Stimulated activated CD4-positive, alpha-beta T cell treated with anti-CD3 and anti-CD28 coated beads, Interleukin-1b, Interleukin-23, amount 100 ng/mL, for 4 hours (primary cell): ENCODE data around the gene ABHD2.
A peak's percentile ranks its signal among the peaks of the same experiment; 100 is the strongest.

Experiments
- DNase-seq, 2 donors: peaks; one replicate each; pipeline ENCODE4 v3.0.0-alpha.2; 2020; ENCODE audit warnings: low read depth in 2 of 2

The ABHD2 gene

DNA sequence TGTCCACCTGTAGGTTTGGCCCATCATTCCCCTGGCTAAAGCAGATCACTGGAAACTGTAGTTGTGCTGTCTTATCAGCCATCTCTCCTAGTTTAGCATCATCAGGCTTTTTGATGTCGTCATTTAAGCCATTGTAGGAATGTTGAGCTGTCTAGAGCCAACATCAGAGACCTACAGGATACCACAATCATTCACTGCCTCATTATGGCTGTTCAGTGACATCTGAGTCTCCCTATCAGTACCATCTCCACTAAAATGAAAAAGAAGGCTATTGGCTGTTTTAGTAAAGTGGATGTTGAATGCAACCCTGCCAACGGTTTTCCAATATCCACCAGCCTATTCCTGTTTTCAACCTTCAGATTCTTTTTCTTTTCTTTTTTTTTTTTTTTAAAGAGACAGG is 103.9 kb downstream of the ABHD2 start:
- DNase-seq, result no peak

DNA sequence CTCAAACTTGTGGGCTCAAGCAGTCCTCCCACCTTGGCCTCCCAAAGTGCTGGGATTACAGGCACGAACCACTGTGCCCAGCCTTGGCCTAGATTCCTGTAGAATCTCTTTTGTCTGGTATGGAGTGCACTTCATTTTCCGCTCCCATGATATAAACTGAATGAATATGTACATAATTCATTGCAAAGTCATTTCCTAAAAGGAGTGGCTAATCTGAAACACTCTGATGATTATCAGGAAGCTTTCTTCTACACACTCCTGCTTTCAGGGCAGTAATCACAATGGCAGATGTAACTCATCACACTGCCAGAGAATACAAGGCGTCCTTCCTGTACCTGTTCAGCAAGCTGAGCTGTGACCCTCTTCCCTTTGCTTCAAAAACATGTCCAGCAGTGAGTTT is 104.5 kb downstream of the ABHD2 start:
- no peak for DNase-seq

DNA sequence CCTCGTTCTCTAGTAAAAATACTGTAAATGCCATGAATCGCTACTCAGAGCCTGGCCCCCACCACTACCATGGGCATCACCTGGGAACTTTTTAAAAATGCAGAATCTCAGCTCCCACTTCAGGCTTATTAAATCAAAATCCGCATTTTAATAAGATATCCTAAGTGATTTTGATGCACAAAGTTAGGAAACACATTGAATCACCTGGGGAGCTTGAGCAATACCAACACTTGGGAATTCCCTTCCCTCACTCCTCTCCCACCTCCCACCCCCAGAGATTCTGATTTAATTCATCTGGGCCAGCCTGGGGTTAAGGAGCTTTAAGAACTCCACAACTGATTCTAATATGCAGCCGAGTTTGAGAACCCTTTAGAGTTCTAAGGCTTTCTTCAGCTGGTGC is 106.4 kb downstream of the ABHD2 start:
- no peak for DNase-seq

DNA sequence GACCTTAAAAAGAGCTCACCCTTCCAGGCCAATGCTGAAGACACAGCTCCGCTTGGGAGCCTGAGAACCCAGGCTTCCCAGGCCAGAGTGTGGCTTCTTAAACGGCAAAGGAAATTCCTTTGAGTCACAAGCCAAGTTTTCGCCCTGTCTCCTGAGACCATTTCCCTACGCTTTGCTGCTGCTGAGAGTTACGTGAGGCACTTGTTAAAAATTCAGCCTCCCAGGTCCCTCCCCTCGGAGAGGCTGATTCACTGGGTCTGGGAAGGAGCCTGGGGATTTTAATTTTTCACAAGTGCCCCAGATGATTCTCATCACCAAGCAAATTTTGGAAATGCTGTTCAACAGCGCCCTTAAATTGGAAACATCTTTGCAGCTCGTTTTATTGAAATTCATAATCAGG is 107.6 kb downstream of the ABHD2 start:
- DNase-seq, result no peak

DNA sequence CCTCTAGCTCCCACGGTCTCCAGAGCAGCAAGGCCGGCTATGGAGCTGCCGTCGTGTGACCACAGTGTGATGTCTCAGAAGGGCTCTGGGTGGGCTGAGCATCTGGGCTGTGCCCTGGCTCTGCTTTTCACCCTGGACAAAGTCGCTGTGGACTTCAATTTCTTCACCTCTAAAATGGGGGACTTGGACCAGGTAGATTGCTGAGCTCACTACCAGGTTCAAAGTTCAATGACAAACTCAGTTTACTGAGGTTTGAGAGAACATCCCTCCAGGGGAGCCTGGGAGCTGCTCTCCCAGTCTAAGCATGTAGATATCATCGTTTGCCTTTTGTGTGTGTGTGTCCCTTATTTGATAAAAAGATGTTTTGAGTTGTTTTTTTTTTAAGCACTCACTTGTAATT is 108.0 kb downstream of the ABHD2 start:
- DNase-seq, result no peak

DNA sequence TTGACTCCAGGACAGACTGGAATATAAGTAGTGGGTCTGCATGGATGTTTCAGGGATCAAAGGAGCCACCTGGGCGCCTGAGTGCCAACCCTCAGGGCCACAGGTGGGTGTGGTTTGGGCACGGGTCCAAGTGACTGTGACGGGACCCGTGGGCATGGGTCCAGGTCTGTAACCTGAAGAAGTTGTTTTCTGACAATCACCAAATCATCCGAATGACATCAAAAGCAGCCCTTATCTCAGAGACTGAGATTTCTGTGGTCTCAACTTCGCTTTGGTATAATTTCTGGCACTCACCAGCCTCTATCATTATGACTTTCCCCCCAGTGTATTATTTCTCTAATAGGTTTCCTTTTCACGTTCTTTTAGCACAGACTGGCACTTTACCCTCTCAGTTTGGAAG is 108.7 kb downstream of the ABHD2 start:
- no peak for DNase-seq

DNA sequence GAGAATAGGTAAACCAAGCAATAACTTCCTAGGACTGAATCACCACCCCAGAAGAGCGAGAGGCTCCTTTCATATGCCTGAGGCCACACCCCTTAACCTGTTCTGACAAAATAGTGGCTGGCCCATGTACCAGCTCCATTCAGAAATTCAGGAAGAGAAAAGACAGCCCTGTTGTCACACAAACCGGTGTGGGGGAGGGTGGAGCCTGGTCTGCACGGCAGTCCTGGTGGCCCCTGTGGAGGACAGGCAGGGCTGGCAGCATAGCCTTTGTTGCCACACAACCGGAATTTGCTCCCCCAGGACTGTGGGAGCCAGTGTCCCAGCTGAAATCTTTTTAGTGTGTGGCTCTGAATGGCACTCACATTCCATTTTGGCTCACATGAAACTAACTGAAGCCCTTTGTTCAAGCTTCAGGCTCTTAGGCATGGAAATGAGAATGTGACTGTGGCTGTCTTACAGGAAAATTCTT is 109.3 kb downstream of the ABHD2 start:
- DNase-seq, result no peak

DNA sequence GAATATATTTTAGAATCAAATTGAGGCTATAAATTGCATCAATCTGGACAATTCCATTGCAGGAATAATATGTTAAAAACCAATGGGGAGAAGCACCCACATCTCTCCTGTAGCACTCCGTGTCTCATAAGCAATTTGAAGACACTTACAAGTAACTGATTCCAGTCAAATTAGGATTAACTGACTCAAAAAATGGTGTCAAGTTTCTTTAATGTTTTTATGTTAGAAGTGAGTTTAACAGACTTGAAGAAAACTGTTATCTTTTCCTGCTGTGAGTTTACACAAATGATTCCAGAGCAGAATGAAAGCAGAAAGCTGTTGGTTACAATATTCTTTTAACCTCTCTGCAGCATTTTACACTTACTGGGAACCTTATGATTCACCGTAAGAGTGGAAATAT is 109.9 kb downstream of the ABHD2 start:
- no peak for DNase-seq

DNA sequence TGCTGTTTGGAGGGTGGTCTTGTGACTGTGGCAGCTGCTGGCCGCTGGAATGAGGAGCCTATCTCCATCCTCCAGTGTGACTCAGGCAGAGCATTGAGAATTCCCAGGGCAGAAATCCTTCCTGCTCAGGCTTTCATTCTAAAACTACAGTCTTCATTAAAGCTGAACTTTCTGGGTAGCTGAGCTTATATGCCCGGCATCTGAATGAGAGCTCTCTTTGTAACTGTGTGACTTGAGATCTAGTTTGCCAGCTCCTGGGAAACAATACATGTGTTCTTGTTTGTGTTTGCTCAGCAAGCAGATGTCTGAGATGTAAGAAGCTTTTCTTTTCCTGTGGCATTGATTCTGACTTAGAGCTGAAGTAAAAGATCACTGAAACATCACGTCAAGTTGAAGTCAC is 110.7 kb downstream of the ABHD2 start:
- DNase-seq, result no peak

DNA sequence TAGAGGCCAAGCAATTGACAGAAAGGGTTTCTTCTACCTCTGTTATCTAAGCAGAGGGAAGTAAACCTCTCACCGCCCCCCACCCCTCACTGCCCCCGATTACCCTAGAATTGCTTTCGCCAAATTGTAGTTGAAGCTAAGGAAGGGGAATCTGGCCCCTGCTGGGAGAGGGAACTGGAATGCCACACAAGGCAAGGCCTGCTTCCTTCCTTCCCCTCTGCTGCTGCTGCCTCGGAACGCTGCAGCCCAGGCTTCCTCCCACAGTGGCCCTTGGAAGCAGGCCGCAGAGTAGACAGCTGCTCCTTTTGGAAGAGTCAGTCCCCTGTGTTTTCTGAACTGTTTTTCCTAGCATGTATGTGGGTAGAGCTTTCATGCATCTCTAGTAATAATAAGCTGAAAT is 111.5 kb downstream of the ABHD2 start:
- DNase-seq, result no peak

DNA sequence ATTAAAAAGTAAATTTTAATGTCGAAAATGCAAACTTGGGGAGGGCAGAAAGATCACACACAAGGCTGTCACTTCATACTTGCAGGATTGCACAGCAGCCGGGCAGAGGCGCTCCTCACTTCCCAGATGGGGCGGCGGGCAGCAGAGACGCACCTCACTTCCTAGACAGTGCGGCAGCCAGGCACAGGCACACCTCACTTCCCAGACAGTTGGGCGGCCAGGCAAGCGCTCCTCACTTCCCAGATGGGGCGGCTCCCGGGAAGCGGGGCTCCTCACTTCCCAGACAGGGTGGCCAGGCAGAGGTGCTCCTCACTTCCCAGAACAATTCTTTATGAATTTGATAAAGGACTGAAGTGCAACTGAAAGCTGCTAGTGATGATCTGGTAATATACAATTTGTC is 111.9 kb downstream of the ABHD2 start:
- DNase-seq, result no peak

DNA sequence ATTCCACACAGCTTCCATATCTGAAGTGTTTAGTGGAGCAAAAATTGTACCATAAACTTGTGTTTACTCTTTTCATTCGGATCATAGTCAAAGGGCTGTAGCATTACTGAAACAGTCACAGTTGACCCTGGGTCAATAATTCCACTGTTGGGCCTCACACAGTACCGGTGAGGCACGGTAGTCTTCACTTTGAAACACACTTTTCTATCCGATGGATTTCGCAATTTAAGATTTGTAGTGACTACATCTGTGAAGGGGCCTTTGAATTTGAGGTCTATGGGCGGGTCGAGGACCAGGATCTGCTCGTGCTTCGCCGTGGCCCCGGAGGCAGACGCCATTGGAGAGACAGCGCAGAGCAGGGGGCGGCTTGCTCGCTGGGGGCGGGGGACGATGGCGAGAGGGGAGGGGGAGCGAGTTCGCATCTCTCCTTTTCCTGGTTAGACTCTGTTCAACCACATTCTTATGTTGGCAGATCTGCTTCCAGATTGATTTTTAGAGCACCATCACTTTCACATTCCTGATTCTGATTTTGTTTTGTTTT is 113.3 kb downstream of the ABHD2 start:
- DNase-seq, result no peak

DNA sequence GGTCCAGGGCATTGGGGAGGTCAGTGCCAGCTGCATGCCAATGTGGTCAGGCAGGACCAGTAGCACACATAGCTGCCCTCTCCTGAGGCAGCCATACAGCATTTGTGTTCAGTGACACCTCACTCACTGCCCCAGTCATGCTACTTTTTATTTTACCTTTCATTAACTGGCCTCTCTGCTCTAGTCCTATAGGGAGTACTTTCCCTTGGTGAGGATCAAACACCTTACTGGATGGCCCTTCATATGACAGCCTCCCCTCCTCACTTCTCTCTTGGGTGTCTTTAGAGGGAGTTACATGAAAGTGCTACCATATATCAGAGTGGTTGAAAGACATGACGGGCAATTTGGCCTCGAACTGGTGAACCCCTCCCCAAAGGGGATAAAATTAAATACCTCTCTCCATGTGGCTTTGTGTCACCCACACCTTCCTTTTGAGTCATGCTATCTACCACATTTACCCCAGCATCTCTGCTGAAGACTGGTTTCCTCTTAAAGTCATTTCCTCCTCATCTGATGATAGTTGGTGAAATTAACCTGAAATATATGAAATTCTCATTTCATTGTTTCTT is 115.5 kb downstream of the ABHD2 start:
- DNase-seq, result peak in 1 of 2 donors; percentile 10

DNA sequence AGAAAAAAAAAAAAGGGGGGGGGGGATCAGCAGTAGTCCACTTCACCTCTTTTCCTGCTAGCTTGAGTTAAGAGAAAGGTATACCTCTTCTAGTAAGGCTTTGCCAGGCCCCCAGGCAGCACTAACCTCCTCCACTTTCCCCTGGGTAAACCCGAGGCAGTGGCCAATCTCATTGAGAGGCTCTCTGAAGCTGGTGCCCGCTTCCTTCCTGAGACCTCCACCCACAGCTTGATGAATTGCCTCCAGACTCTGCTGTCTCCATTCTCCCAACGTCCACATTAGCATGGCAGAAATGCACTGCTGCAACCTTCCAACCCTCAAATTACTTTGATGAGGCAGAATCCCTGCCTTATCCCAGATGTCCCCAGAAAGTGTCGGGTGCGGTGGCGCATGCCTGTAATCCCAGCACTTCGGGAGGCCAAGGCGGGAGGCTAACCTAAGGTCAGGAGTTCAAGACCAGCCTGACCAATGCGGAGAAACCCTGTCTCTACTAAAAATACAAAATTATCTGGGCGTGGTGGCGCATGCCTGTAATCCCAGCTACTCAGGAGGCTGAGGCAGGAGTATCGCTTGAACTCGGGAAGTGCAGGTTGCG is 117.8 kb downstream of the ABHD2 start:
- no peak for DNase-seq

DNA sequence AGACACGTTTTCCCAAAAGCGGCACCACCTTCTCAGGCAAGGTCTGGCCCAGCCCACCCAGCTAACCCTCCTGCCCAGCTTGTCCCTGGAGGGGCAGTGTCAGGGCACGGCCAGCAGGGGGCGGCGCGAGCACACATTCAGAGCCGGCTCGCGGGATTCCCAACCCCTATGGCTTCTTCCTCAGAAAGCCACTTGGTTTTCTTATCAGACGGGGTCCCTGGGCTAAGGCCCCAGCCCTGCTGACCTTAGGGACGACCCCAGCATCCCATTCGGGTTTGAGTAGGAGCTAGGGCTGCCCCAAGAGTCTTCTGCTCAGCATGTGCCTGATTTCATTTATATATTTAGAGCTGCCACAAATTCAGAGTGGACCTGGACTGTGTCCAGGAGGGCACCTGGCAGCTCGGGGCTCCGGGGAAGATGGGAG is 118.7 kb downstream of the ABHD2 start:
- DNase-seq, result peak; percentile 66 to 69

DNA sequence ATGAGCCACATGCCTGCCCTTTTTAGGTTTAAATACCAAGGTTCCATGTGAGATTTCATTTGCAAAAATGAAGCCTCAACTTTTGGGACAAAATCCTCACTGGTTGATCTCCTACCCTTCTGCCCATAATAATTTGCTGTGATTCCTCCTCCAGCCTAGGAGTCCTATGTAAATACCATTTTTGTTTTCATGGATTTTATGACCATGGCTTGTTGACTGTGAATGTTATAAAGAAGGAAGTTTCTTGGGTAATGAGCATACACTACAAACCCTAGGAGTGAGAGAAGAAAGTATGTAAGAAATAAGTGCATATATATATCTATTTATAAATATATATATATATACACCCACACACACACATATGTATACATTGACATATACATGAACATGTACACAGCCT is 120.0 kb downstream of the ABHD2 start:
- DNase-seq, result no peak

DNA sequence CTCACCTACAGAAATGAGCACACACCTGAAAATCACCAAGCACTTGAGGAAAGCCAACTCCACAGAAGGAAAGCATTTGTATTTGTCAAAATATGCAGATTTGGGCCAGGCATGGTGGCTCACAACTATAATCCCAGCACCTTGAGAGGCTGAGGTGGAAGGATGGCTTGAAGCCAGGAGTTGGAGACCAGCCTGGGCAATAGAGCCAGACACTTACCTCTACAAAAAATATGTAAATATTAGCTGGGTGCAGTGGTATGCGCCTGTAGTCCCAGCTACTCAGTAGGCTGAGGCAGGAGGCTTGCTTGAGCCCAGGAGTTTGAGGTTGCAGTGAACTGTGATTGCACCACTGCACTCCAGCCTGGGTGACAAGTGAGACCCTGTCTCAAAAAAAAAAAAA is 120.8 kb downstream of the ABHD2 start:
- no peak for DNase-seq

DNA sequence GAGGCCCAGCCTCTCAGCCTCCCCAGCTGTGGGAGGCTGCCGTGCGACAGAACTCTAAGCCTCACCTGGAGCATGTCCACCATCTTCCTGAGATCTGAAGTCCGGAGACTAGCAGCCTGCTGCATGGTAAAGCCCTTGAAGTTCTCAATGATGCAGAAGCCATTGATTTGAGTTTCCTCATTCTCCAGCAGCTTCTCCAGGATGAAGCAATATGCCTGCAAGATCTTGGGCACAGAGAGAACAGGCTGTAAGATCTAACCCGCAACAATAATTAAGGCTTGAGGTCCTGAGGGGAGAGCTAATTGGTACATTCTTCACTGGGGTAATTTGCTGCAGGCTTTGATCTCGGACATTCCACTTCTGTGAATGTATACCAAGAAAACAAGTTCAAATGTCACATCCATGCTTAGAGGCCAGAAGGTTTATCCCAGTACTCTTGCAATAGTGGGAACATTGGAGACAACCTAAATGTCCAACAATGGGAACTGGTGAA is 123.5 kb downstream of the ABHD2 start:
- no peak for DNase-seq

DNA sequence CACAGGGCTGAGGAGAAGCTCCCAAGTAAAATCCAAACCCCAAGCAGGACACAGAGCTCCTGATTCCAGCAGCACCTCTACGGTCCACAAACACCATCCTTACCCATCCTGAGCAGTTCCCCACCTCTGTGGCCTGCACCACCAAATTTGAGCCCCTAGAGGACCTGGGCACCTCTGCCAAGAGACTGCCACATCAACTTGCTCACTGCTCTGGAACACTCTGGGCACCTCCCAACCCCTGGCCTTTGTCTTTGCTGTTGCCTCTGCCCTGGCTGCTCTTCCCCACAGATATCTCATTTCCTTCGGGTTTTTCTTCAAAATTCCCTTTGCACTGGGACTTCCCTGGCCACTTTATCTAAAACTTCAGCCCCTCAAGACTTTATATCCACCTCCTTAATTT is 127.4 kb downstream of the ABHD2 start:
- DNase-seq, result no peak

DNA sequence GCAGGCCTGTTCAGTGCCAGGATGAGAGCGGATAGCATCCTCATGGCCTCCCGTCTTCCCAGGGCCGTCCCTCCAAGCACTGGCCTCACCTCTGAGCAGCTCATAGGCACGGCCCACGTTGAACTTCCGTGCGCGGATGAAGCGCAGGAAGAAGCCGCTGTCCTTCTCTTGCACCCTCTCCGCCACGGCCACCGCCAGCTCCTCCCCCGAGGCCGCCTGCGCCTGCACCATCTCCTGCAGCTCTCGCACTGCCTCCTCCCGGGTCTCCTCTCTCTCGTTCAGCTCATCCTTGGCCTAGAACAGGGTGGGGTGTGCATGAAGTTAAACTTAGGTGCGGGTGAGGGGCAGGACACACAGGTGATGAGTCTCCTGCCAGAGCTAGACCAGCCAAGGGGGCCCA is 128.8 kb downstream of the ABHD2 start:
- no peak for DNase-seq

DNA sequence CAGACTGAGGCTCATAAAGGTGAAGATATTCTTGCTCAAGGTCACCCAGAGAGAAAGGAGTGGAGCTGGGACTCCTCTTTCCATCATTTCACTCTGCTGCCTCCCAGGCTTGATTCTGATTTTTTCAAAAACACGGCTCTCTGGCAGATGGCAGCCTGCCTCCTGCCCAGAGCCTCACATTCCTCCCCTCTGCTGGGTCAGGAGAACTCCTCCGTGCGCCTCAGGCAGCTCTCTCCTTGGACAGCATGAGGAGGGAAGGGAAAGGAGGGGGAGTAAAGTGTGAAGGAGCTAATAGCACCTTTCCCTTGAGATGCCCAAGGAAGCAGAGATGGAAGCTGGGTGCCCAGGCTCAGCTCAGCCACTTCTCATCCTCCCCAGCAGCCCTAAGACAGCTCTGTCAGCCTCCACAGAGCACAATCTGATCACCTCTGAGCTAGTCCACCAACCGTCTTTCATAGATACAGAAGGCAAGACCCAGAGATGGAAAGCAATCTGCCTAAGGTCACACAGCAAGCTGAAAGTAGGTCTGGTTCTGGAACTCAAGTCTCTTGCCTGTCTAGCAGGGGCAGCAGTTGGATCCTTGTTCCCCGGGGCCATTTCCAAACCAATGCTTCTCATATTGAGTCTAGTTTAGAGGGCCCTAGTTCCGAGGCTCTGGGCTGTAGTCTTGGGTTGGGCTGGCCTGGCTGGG is 129.6 kb downstream of the ABHD2 start:
- no peak for DNase-seq

DNA sequence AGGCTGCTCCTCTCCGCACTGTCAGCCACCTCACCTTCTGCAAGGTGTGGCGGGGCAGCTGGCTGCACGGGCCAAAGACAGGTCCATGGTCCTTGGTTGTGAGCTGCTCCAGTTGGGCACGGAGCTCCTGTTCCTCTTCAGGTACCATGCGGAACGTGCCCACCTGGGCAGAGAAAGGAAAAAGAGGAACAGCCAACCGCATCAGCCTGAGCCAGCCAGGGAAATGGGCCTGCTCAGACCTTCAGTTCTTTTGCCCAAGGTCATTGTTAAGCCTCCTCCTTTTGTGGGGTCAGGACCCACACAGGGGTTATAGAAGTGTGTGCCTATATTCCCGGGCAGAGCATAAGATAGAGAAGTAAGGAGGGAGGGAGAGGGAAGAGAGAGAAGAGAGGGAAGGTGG is 130.3 kb downstream of the ABHD2 start:
- no peak for DNase-seq

DNA sequence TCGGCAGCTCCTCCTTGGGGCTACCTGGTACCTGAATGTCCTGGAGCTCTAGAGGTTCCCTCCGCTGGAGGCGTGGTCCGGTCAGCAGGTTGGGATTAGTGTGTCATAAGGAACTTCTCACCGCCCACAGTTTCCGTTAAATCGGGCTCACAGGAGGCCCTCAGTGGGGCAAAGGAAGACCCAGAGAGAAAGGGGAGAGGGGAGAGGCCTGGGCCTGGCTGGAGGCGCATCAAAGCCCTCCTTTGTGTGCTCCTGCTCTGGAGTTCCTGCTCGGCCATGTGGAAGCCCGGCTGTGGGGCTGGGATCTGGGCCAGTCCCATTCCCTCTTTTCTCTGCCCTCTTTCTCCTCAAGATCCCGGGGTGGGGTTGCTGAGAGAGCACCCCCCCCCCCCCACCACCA is 133.3 kb downstream of the ABHD2 start, which contains the start of gene RLBP1:
TSS of gene RLBP1 (minus strand) at position 37 of the 400 bp plus-strand sequence. CDS start 2,604 bp downstream, outside the sequence.
- DNase-seq, result no peak
